Measurements from ENCODE around the gene MYH9. TPM values are rescaled to one million over a fixed set of nuclear protein-coding genes. Genes with fewer than 3 reads are reported as not detected.

MYH9 gene
- total RNA-seq, 1 experiment from 2014 or later = 323 TPM

DNA sequence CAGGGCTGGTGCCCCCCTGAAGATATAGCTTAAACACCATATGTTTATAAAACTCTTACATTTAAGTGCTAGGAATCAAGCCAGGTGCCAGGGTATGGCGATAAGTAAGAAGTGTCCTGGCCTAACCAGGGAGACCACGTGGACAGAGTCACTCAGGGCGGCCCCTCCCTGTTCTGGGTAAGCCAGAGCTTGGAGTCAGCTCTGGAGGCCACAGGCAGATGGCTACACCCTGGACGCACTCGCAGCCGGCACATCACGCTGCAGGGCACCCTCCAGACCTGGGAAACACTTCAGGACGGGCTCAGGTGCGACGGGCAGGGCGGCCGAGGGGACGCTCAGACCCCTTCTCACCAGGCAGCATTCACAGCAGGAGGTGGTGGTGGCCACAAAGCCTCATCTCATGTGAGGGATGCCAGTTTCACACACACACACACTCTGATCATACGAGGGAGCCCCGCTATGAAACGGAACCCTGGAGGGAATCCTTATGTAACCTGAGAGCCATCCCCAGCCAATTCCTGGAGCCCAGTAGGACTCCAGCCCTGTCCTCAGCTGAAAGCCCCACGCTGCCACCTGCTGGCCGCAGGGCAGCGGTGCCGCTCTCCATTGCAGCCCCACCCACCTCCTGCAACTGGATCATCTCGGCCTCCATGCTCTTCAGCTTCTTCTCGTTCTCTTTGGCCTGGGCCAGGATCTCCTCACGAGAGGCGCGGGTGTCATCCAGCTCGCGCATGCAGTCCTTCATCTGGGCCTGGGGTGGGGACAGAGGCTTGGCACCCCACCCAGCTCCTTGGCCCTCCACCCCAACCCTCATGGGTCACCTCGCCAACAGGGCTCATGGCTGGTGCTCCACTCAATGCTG lies 101.4 kb downstream of the MYH9 start:
- DNase-seq (ENCODE audit: low spot score) = peak; percentile 89
- BruUV-seq (replicated peaks) = no TSS peak
- H3K27me3 ChIP-seq (replicated peaks; ENCODE audit: insufficient read depth, low read depth, low read length, poor library complexity) = no peaks in the 10 kb centered on the region
- no peaks in the 10 kb centered on the region for H3K9me3 ChIP-seq (ENCODE audit: low read depth, low read length, poor library complexity, severe bottlenecking)
- H3K27ac ChIP-seq (ENCODE audit: low read depth, low read length, poor library complexity, severe bottlenecking) = peak overlapping the region; percentile 41
- ChIA-PET CTCF (interaction anchor here (0.6 to 1.8 kb wide), 10 partner anchors 15 to 290 kb away, joined by 3 to 7 read pairs (median 4); no protein-coding TSS in a partner anchor), POLR2A (ENCODE audit: low non-redundant PET) (no interaction called here)
- H3K4me1 ChIP-seq (ENCODE audit: insufficient read depth, low read length, poor library complexity, severe bottlenecking) = peaks cover 4% of the 10 kb centered on the region
- intact Hi-C loops (cut with micrococcal nuclease; ENCODE audit: unreplicated experiment) = loop anchor here (5.0 kb wide), 1 partner anchor 139 kb away; no protein-coding TSS in a partner anchor
- TF ChIP-seq EZH2 (IDR thresholded peaks at IDR 0.05; ENCODE audit: borderline replicate concordance, low read depth, low read length, poor library complexity, severe bottlenecking) = no peak
- TF ChIP-seq, protein P1, sequence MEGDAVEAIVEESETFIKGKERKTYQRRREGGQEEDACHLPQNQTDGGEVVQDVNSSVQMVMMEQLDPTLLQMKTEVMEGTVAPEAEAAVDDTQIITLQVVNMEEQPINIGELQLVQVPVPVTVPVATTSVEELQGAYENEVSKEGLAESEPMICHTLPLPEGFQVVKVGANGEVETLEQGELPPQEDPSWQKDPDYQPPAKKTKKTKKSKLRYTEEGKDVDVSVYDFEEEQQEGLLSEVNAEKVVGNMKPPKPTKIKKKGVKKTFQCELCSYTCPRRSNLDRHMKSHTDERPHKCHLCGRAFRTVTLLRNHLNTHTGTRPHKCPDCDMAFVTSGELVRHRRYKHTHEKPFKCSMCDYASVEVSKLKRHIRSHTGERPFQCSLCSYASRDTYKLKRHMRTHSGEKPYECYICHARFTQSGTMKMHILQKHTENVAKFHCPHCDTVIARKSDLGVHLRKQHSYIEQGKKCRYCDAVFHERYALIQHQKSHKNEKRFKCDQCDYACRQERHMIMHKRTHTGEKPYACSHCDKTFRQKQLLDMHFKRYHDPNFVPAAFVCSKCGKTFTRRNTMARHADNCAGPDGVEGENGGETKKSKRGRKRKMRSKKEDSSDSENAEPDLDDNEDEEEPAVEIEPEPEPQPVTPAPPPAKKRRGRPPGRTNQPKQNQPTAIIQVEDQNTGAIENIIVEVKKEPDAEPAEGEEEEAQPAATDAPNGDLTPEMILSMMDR (conservative IDR thresholded peaks at IDR 0.05; ENCODE audit: low read depth, low read length) = peak; percentile 98
- peaks cover 68% of the 10 kb centered on the region for H3K36me3 ChIP-seq (ENCODE audit: insufficient read depth, low read length, poor library complexity, severe bottlenecking)
- no peak overlapping the region for H3K4me3 ChIP-seq (ENCODE audit: low read depth, low read length, poor library complexity, severe bottlenecking)

DNA sequence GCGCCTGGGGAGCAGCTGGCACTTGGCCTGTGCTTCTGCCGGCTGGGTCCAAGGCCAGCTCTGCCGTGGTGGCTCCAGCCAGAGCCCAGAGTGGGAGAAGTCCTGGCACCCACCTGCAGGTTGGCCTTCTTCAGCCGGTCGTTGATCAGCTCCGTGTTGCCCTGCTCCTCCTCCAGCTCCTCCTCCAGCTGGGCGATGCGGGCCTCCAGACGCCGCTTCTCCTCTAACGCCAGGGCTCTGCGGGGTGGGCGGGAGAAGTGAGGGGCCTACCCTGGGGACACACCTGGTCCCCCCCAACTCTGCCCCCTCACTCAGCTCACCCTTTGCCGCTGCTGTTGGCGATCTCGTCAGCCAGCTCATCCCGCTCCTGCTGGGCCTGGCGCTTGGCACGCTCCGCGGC lies 102.2 kb downstream of the MYH9 start:
- Histone ChIP-seq H3K36me3 (ENCODE audit: insufficient read depth, low read length, poor library complexity, severe bottlenecking) (peaks cover 68% of the 10 kb centered on the region), H3K9me3 (ENCODE audit: low read depth, low read length, poor library complexity, severe bottlenecking) (no peaks in the 10 kb centered on the region), H3K27ac (ENCODE audit: low read depth, low read length, poor library complexity, severe bottlenecking) (no peak overlapping the region), H3K27me3 (replicated peaks; ENCODE audit: insufficient read depth, low read depth, low read length, poor library complexity) (no peaks in the 10 kb centered on the region), H3K4me1 (ENCODE audit: insufficient read depth, low read length, poor library complexity, severe bottlenecking) (peaks cover 4% of the 10 kb centered on the region), H3K4me3 (ENCODE audit: low read depth, low read length, poor library complexity, severe bottlenecking) (no peak overlapping the region)
- intact Hi-C loops (cut with micrococcal nuclease; ENCODE audit: unreplicated experiment) = loop anchor here (5.0 kb wide), 1 partner anchor 138 kb away; no protein-coding TSS in a partner anchor
- BruUV-seq (replicated peaks) = no TSS peak
- TF ChIP-seq EZH2 (IDR thresholded peaks at IDR 0.05; ENCODE audit: borderline replicate concordance, low read depth, low read length, poor library complexity, severe bottlenecking) = no peak
- ChIA-PET POLR2A (ENCODE audit: low non-redundant PET) (no interaction called here), CTCF (interaction anchor here (0.6 to 1.8 kb wide), 3 partner anchors 17 to 185 kb away, joined by 3 to 7 read pairs (median 5); no protein-coding TSS in a partner anchor)
- no peak for DNase-seq (ENCODE audit: low spot score)

DNA sequence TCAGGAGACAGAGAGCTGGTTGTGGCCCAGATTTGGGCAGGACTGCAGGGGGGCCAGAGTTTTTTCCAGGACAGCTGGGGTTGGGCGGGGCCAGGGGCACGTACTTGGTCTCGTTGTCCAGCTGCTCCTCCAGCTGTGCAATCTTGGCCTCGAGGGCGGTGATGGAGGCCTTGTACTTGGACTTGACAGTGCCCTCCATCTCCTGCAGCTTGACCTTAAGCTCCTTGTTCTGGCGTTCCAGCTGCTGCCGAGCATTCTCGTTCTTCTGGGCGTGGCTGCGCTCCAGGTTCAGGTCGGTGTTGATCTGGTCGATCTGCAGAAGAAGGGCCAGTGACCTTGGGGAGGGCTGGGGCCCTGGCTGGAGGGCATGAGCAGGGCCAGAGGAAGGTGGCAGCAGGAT lies 102.8 kb downstream of the MYH9 start:
- no peak overlapping the region for H3K27ac ChIP-seq (ENCODE audit: low read depth, low read length, poor library complexity, severe bottlenecking)
- intact Hi-C loops (cut with micrococcal nuclease; ENCODE audit: unreplicated experiment) = loop anchor here (5.0 kb wide), 1 partner anchor 138 kb away; no protein-coding TSS in a partner anchor
- POLR2A ChIA-PET (ENCODE audit: low non-redundant PET) = no interaction called here
- no peaks in the 10 kb centered on the region for H3K27me3 ChIP-seq (replicated peaks; ENCODE audit: insufficient read depth, low read depth, low read length, poor library complexity)
- DNase-seq (ENCODE audit: low spot score) = no peak
- BruUV-seq (replicated peaks) = no TSS peak
- no peak overlapping the region for H3K4me3 ChIP-seq (ENCODE audit: low read depth, low read length, poor library complexity, severe bottlenecking)
- no peaks in the 10 kb centered on the region for H3K9me3 ChIP-seq (ENCODE audit: low read depth, low read length, poor library complexity, severe bottlenecking)
- TF ChIP-seq, protein P1 (conservative IDR thresholded peaks at IDR 0.05; ENCODE audit: low read depth, low read length) = no peak
- no peak for TF ChIP-seq EZH2 (IDR thresholded peaks at IDR 0.05; ENCODE audit: borderline replicate concordance, low read depth, low read length, poor library complexity, severe bottlenecking)
- CTCF ChIA-PET = no interaction called here
- peaks cover 4% of the 10 kb centered on the region for H3K4me1 ChIP-seq (ENCODE audit: insufficient read depth, low read length, poor library complexity, severe bottlenecking)
- peaks cover 67% of the 10 kb centered on the region for H3K36me3 ChIP-seq (ENCODE audit: insufficient read depth, low read length, poor library complexity, severe bottlenecking)

All from A673 (cell line).